Activated naive CD4-positive, alpha-beta T cell treated with anti-CD3 and anti-CD28 coated beads, Interleukin-2, amount 50 U/mL, for 24 hours (primary cell): ENCODE results near the gene GINS3.

Source experiments
- H3K27ac Mint-ChIP-seq: one replicate; pipeline ENCODE4 v1.8.0; 2021; ENCODE audit warnings: mild to moderate bottlenecking, mixed read lengths
- H3K27me3 Mint-ChIP-seq: one replicate; pipeline ENCODE4 v1.8.0; 2021; ENCODE audit warnings: mixed read lengths
- H3K36me3 Mint-ChIP-seq: one replicate; pipeline ENCODE4 v1.8.0; 2021; ENCODE audit warnings: mixed read lengths
- H3K4me1 Mint-ChIP-seq: one replicate; pipeline ENCODE4 v1.8.0; 2021; ENCODE audit warnings: mixed read lengths
- H3K4me3 Mint-ChIP-seq: one replicate; pipeline ENCODE4 v1.8.0; 2021; ENCODE audit warnings: mild to moderate bottlenecking, mixed read lengths
- H3K9me3 Mint-ChIP-seq: one replicate; pipeline ENCODE4 v1.8.0; 2021; ENCODE audit warnings: mixed read lengths

GINS3 gene

DNA sequence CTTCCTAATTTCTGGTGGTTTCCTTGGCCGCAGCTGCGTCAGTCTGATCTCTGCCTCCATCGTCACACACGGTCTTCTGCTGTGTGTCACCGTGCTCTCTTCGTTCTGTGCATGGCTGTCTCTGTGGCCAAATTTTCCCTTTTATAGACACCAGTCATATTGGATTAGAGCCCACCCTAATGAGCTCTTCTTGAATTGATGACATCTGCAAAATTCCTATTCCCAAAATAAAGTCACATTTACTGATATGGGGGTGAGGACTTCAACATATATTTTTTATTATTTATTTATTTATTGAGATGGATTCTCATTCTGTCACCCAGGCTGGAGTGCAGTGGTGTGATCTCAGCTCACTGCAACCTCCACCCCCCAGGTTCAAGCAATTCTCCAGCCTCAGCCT is 38.4 kb downstream of the GINS3 start:
- no peak overlapping the region for H3K27ac Mint-ChIP-seq
- H3K9me3 Mint-ChIP-seq, result no peaks in the 10 kb centered on the region
- no peaks in the 10 kb centered on the region for H3K27me3 Mint-ChIP-seq
- no peak overlapping the region for H3K4me3 Mint-ChIP-seq
- no peaks in the 10 kb centered on the region for H3K36me3 Mint-ChIP-seq
- peaks cover 9% of the 10 kb centered on the region for H3K4me1 Mint-ChIP-seq

DNA sequence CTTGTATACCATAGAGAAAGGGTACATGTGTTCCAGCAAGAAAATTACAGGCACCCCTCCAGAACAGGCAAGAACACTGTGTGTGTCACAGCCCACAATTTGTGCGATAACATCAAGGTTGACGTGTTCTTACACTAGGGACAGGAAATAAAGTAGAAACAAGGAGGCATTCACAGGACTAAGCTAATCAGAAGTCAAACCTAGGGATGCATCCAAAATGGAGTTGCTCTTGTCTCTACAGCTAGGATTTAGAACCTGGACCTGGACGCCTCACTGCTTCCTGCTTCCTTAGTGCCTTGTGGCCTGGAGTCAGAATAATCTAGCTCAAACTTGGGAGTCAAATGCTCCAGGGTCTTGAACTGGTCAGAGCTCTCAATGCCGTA is 41.3 kb downstream of the GINS3 start:
- no peaks in the 10 kb centered on the region for H3K9me3 Mint-ChIP-seq
- H3K27me3 Mint-ChIP-seq, result no peaks in the 10 kb centered on the region
- H3K27ac Mint-ChIP-seq, result no peak overlapping the region
- no peaks in the 10 kb centered on the region for H3K4me1 Mint-ChIP-seq
- H3K36me3 Mint-ChIP-seq, result no peaks in the 10 kb centered on the region
- no peak overlapping the region for H3K4me3 Mint-ChIP-seq

DNA sequence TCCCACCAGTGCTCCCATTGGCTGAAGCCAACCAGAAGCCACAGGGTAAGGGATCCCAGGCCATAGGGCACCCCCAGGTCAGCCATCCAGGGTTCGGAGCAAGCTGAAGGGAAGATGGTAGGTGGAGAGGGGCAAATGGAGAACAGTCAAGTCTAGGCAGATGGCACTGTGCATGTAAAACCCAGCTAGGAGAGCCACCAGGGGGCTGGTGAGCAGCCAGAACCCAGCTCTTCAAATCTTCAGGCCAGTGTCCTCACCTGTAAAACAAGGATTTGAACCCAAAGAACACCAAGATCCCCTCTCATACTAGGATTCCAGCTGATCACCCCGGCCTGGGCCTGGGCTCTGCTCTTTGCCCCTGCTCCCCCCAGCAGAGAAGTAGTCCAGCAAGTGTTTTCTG is 43.5 kb downstream of the GINS3 start:
- Mint-ChIP-seq H3K36me3 (no peaks in the 10 kb centered on the region), H3K4me3 (no peak overlapping the region), H3K27ac (no peak overlapping the region), H3K27me3 (no peaks in the 10 kb centered on the region), H3K9me3 (no peaks in the 10 kb centered on the region), H3K4me1 (no peaks in the 10 kb centered on the region)

DNA sequence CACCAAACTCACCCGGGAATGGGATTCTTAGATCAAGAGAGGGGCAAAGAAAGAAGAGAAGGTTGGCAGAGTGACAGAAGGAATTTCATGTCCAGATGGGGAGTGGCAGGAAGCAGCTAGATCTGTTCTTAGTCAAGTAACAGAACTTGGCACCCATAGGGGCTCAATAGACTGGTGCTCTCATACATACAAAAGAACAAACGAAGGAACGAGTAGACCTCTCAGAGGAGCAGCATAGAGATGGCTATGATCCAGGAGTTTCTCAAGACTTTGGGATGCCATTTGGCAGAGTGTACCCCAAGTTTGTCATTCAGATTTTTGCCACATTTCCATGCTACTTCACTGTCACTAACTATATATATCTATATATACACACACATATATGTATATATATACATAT is 47.9 kb downstream of the GINS3 start:
- H3K36me3 Mint-ChIP-seq, result no peaks in the 10 kb centered on the region
- no peaks in the 10 kb centered on the region for H3K9me3 Mint-ChIP-seq
- H3K27ac Mint-ChIP-seq, result no peak overlapping the region
- no peaks in the 10 kb centered on the region for H3K4me1 Mint-ChIP-seq
- no peak overlapping the region for H3K4me3 Mint-ChIP-seq
- peaks cover 4% of the 10 kb centered on the region for H3K27me3 Mint-ChIP-seq

DNA sequence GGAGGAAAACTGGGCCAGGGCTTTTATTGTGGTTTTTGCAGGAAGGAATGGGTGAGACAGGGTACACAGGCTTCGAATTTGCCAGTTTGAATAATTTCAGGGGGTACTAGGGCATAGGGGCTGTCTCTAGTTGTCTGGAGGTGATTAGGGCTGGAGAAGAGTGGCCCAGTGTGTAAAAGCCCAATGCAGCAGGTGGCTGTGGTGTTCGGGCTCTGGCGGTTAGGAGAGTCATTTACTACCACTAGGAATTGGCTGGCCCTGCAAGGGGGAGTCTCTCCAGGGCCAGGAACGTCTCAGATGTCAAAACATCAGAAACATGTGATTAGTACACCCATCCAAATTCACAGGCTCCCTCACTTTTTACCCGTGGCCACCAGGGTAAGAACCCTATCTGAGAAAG is 50.3 kb downstream of the GINS3 start:
- no peaks in the 10 kb centered on the region for H3K4me1 Mint-ChIP-seq
- peaks cover 4% of the 10 kb centered on the region for H3K27me3 Mint-ChIP-seq
- H3K27ac Mint-ChIP-seq, result no peak overlapping the region
- H3K36me3 Mint-ChIP-seq, result no peaks in the 10 kb centered on the region
- no peak overlapping the region for H3K4me3 Mint-ChIP-seq
- H3K9me3 Mint-ChIP-seq, result no peaks in the 10 kb centered on the region

DNA sequence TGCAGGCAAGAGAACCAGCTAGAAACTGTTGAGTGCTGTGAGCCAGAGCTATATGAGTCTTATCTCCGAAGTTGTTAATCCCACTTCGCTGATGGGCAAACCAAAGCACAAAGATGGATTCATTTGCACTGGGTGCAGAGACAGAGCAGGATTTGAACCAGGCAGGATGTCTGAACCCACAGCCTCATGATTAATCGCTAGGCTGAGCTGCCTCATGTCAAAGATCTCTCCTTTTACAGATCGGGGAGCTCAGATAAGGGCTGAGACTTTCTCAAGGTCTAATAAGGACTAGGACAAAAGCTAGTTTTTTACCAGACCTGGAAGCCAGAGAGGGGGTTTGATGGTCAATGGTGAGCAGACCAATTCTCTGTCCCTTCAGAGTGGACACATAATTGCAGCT is 51.5 kb downstream of the GINS3 start:
- no peaks in the 10 kb centered on the region for H3K36me3 Mint-ChIP-seq

DNA sequence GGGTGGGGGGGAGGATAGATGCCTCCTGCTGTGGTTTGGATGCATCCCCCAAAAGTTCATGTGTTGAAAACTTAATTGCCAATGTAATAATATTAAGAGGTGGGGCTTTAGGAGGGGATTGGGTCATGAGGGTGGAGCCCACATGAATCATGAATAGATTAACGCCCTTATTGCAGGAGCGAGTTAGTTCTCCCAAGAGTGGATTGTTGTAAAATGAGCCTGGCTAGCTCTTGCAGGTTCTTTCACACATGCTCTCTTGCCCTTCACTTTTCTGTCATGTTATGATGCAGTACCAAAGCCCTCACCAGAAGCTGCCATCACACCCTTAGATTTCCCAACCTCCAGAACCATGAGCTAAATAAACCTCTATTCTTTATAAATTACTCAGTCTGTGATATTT is 52.0 kb downstream of the GINS3 start:
- H3K27me3 Mint-ChIP-seq, result peaks cover 4% of the 10 kb centered on the region
- no peak overlapping the region for H3K27ac Mint-ChIP-seq
- no peaks in the 10 kb centered on the region for H3K4me1 Mint-ChIP-seq
- H3K36me3 Mint-ChIP-seq, result no peaks in the 10 kb centered on the region
- H3K9me3 Mint-ChIP-seq, result no peaks in the 10 kb centered on the region
- no peak overlapping the region for H3K4me3 Mint-ChIP-seq

More for the DNA sequence above, 51.5 kb downstream of the GINS3 start:
- Mint-ChIP-seq H3K9me3 (no peaks in the 10 kb centered on the region), H3K4me1 (no peaks in the 10 kb centered on the region), H3K27ac (no peak overlapping the region), H3K27me3 (peaks cover 4% of the 10 kb centered on the region), H3K4me3 (no peak overlapping the region)

DNA sequence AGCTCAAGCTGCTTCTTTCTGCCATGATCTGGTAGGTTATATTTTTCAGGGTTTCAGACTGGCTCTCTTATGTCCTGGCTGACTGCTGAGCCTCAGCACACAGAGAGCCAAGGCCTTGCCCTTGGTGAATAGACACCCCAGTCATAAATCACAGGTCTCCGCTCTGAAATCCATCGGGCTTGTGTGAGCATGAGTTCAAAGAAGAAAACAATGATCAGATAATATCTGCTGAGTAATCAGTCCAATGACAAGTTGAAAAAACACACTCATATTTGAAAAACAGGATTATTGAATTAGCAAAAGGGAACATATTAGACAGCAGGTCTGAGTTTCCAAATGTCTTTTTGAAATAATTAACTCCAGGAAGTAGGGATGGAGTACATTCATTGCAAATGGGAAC is 56.6 kb downstream of the GINS3 start:
- Mint-ChIP-seq H3K9me3 (no peaks in the 10 kb centered on the region), H3K27me3 (peaks cover under 1% of the 10 kb centered on the region), H3K36me3 (no peaks in the 10 kb centered on the region), H3K4me1 (no peaks in the 10 kb centered on the region), H3K27ac (no peak overlapping the region), H3K4me3 (no peak overlapping the region)

DNA sequence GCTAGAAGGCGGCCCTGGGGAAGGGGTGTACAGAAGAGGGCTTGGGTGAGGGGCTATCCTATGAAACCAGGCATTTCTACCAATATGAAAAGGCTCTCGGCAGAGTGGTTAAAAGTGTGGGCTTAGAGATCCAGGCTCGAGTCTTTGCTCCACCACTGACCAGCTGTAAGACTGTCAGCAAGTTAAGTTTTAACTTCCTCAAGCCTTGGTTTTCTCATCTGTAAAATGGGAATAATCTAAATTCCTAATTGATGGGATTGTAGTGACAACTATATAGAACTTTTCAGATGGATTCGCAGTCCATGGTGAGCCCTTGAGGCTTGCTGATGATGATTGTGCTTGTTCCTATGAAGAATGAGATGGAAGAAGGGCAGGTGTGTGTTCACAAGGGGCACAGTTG is 57.0 kb downstream of the GINS3 start:
- no peaks in the 10 kb centered on the region for H3K36me3 Mint-ChIP-seq
- H3K4me1 Mint-ChIP-seq, result no peaks in the 10 kb centered on the region
- H3K27ac Mint-ChIP-seq, result no peak overlapping the region

DNA sequence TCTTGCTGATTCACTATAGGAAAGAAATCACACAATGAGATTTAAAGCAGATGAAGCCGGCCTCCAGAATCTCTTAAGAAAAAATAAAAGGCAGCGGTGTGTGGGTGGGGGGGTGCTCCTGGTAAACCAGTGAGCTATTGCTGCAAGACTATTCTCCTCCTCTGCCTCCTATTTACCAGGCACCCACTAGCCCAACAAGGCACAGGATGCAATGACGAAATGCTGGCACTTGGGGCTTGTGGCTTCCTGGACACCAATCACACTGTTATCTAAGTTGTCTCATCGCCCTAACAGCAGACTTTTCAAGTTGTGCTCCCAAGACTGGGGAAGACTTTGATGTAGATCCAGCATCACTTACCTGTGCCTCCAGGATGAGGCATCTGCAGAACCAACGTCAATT is 57.5 kb downstream of the GINS3 start:
- Mint-ChIP-seq H3K27me3 (peaks cover 2% of the 10 kb centered on the region), H3K9me3 (no peaks in the 10 kb centered on the region), H3K27ac (no peak overlapping the region), H3K36me3 (no peaks in the 10 kb centered on the region), H3K4me3 (no peak overlapping the region), H3K4me1 (no peaks in the 10 kb centered on the region)

More for the DNA sequence above, 57.0 kb downstream of the GINS3 start:
- H3K27me3 Mint-ChIP-seq, result peaks cover 1% of the 10 kb centered on the region
- no peak overlapping the region for H3K4me3 Mint-ChIP-seq
- H3K9me3 Mint-ChIP-seq, result no peaks in the 10 kb centered on the region

DNA sequence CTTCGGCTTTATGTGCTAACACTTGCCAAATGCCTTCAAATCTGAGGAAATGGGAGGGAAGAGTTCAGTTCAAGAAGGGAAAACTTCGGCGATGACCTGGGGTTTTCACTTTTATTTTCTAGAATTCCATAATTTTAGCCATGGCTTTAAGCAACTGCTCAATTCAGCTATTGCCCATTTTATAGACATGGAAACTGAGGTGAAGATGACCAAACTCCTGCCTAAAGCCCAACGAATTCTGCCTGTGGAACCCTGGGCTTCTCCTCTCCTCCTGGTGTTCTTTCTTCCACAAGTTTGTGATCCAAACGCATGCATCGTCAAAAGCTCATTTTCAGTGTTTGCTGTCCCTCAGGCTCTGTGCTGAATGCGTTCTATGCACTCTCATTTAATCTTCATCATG is 58.3 kb downstream of the GINS3 start:
- H3K36me3 Mint-ChIP-seq, result no peaks in the 10 kb centered on the region
- H3K9me3 Mint-ChIP-seq, result no peaks in the 10 kb centered on the region
- no peak overlapping the region for H3K4me3 Mint-ChIP-seq
- no peak overlapping the region for H3K27ac Mint-ChIP-seq
- H3K27me3 Mint-ChIP-seq, result peaks cover 2% of the 10 kb centered on the region
- no peaks in the 10 kb centered on the region for H3K4me1 Mint-ChIP-seq

DNA sequence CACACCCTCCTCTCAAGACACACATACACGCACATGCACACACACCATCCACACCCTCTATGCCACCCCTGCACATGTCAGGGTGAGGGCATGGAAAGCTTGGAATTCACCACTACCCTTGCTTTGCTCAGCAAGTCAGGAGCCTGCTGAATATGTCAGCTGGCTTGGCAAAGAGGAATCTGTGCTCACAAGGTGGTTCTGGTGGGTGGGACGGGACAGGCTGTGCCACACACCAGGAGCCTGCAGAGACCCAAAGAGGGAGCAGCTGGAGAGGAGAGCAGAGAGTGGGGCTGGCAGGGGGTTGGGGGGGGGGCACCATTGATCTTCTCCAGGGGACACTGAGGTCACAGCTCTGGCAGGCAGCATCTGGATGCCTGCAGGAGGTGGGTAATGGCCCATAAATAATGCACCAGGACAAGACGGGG is 59.0 kb downstream of the GINS3 start:
- no peak overlapping the region for H3K4me3 Mint-ChIP-seq
- no peak overlapping the region for H3K27ac Mint-ChIP-seq
- H3K36me3 Mint-ChIP-seq, result no peaks in the 10 kb centered on the region
- peaks cover 2% of the 10 kb centered on the region for H3K27me3 Mint-ChIP-seq
- H3K4me1 Mint-ChIP-seq, result no peaks in the 10 kb centered on the region
- H3K9me3 Mint-ChIP-seq, result no peaks in the 10 kb centered on the region

DNA sequence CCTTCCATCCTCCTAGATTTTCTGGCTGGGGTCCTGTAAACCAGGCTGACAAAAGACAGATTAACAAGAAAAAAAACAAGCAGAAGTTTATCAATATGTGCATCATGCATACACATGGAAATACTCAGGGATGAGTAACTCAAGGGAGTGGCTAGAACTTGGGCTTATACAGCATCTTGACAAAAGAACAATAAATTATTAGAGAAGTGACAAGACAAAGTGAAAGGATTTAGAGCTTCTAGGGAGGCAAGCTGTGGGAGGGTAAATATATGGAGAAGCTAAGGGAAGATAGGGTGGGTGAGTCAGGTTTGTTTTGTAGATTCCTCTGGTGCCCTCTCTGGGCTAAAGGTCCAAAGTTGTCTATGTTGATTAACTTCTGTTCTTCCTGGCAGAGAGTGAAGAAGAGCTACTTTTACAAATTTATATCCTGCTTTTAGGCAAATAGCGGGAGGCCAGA is 59.7 kb downstream of the GINS3 start:
- no peak overlapping the region for H3K27ac Mint-ChIP-seq
- H3K9me3 Mint-ChIP-seq, result no peaks in the 10 kb centered on the region
- H3K27me3 Mint-ChIP-seq, result peaks cover 2% of the 10 kb centered on the region
- H3K4me1 Mint-ChIP-seq, result no peaks in the 10 kb centered on the region
- no peaks in the 10 kb centered on the region for H3K36me3 Mint-ChIP-seq
- H3K4me3 Mint-ChIP-seq, result no peak overlapping the region

DNA sequence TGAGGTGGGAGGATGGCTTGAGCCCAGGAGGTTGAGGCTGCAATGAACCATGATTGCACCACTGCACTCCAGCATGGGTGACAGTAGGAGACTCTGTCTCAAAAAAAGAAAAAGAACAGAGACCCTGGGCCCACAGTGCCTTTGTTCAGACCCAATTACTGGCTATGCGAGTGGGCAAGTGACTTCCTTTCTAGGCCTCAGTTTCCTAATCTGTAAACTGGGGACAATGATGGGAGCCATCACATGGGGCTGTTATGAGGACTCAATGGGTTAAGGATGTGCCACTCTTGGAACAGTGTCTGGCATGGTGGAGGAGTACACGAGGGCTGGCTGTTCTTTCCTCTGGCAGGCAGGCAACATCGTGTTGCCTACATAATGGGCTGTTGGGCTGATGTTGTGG is 60.4 kb downstream of the GINS3 start:
- Mint-ChIP-seq H3K4me1 (no peaks in the 10 kb centered on the region), H3K4me3 (no peak overlapping the region), H3K27ac (no peak overlapping the region), H3K36me3 (no peaks in the 10 kb centered on the region), H3K9me3 (no peaks in the 10 kb centered on the region), H3K27me3 (peaks cover 2% of the 10 kb centered on the region)

DNA sequence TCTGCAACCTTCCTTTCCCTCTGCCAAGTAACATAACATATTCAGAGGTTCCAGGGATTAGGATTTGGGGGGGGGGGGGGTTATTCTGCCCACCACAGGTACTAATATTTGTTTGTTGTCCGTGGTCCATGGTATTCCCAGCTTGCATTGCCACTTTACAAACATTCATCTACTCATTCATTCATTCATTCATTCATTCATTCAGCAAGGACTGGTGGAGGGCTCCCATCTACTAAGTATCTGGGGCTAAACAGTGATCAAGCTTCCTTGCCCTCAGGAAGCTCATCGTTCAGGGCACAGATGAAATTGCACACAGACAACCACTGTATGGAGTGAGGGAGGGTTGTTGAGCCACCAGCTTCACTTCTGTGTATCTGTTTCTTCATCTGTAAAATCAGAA is 61.9 kb downstream of the GINS3 start:
- Mint-ChIP-seq H3K4me3 (no peak overlapping the region), H3K27me3 (peaks cover 2% of the 10 kb centered on the region), H3K4me1 (peaks cover 3% of the 10 kb centered on the region), H3K36me3 (no peaks in the 10 kb centered on the region), H3K27ac (no peak overlapping the region), H3K9me3 (no peaks in the 10 kb centered on the region)

DNA sequence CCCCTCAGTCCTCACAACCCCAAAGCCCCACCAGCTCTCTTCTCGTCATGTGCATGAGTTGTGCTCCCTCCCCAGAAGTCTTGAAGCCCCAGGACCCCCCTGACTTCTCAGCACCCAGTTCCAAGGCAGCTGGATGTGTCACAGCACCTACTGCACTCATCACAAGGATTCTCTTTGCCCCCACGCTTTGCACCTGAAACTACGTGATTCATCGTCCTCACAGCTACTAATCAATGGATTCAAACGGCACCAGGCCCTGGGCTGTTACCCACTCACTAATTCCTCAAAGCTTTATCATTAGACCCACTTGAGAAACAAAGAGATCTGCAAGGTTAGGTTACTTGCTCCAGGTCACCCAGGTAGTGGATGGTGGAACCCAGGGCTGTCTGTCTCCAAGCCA is 62.6 kb downstream of the GINS3 start:
- no peaks in the 10 kb centered on the region for H3K9me3 Mint-ChIP-seq
- H3K27me3 Mint-ChIP-seq, result peaks cover 2% of the 10 kb centered on the region
- peaks cover 8% of the 10 kb centered on the region for H3K4me1 Mint-ChIP-seq
- no peak overlapping the region for H3K4me3 Mint-ChIP-seq
- no peak overlapping the region for H3K27ac Mint-ChIP-seq
- no peaks in the 10 kb centered on the region for H3K36me3 Mint-ChIP-seq
